Stimulated activated naive CD8-positive, alpha-beta T cell treated with anti-CD3 and anti-CD28 coated beads, Interleukin-15, Interleukin-2, amounts not matched to agents 100 U/mL and 50 U/mL, for 24 hours (primary cell): ENCODE data around the gene TMEM258.

Source experiments
- ATAC-seq: fragments of 150-1000 bp; cut with Tn5 transposase; one replicate; pipeline ENCODE4 v1.10.0; 2021
- DNase-seq: peaks from one replicate; pipeline ENCODE4 v3.0.0; 2021

The TMEM258 gene

DNA sequence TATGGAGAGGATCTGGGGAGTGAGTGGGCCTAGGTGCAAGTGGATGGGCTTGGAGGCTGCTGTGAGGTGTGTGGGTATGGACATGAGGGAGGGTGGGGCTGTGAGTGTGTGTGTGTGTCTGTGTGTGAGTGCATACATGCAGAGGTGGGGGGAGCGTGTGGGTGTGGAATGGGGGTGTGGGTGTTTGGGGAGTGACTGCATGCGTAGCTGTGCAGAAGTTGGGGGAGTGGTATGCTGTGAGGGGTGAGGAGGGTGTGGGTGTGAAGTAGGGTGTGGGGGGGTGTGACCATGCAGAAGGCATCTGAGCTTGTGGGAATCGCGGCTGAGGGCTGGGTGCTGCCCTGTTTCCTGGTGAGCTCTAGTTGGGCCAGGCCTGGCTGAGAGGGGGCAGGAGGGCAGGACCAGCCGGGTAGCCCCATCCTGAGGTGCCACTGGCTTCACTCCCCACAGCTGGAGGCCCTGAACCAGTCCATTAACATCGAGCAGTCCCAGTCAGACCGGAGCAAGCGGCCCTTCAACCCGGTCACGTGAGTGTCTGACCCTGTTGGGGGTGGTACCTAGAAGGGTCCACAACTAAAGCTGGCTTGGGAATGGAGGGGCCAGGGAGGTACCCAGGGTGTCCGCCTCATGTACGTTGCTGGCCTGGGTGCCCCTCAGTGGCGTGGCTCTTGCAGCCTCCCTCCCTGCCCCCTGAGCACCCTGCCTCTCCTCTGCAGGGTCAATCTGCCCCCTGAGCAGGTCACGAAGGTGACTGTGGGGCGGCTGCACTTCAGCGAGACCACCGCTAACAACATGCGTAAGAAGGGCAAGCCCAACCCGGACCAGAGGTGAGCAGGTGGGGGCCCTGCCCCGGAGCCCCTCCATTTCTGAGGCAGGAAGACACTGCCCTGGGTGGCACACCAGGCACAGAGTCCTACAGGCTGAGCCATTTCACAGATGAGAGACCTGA lies 16.5 kb downstream of the TMEM258 start:
- no peak for ATAC-seq
- DNase-seq: no peak

- no peak for DNase-seq
- ATAC-seq: no peak
Observed at GRCh38 chr11:61775106-61775505, 17.3 kb downstream of the TMEM258 start.

- ATAC-seq: no peak
- DNase-seq: no peak
Observed at GRCh38 chr11:61774411-61774810, 18.0 kb downstream of the TMEM258 start.

DNA sequence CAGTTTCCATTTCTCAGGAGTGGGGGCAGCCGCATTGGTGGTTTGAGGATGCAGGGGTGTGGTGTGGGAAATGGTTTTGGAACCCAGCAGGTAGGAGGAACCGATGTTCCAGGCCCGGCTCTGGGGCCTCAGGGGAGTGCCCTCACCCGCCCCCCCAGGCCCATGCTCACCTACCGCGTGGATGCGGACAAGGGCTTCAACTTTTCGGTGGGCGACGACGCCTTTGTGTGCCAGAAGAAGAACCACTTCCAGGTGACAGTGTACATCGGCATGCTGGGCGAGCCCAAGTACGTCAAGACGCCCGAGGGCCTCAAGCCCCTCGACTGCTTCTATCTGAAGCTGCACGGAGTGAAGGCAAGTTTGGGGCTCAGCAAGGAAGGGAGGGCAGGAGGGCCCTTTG lies 18.6 kb downstream of the TMEM258 start:
- no peak for DNase-seq
- no peak for ATAC-seq

GRCh38 chr11:61773356-61773755 lies 19.0 kb downstream of the TMEM258 start:
- DNase-seq (no peak), ATAC-seq (no peak)

GRCh38 chr11:61771985-61772455 lies 20.4 kb downstream of the TMEM258 start:
- no peak for ATAC-seq
- no peak for DNase-seq

DNA sequence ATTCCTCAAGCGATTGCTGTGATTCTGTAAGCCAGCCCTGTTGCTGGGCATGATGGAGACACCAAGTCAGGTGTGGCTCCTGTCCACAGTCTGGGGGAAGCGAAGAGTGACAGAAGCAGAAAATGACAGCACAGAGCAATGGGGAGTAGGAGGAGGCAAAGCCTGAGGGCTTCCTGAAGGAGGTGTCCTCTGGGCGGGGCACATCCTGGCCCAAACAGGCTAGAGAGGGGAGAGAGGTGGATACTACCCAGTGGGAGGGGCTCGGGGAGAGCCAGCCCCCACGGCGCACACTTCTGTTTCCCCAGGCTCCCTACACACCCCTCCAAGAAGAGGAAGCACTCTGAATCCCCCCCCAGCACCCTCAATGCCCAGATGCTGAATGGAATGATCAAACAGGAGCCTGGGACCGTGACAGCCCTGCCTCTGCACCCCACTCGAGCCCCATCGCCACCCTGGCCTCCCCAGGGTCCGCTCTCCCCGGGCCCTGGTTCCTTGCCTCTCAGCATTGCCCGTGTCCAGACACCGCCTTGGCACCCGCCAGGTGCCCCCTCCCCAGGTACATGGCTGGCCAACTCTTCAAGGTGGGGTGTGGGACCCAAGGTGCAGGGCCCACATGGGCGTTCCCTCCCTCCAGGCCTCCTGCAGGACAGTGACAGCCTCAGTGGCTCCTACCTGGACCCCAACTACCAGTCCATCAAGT lies 21.1 kb downstream of the TMEM258 start:
- no peak for DNase-seq
- ATAC-seq: no peak

DNA sequence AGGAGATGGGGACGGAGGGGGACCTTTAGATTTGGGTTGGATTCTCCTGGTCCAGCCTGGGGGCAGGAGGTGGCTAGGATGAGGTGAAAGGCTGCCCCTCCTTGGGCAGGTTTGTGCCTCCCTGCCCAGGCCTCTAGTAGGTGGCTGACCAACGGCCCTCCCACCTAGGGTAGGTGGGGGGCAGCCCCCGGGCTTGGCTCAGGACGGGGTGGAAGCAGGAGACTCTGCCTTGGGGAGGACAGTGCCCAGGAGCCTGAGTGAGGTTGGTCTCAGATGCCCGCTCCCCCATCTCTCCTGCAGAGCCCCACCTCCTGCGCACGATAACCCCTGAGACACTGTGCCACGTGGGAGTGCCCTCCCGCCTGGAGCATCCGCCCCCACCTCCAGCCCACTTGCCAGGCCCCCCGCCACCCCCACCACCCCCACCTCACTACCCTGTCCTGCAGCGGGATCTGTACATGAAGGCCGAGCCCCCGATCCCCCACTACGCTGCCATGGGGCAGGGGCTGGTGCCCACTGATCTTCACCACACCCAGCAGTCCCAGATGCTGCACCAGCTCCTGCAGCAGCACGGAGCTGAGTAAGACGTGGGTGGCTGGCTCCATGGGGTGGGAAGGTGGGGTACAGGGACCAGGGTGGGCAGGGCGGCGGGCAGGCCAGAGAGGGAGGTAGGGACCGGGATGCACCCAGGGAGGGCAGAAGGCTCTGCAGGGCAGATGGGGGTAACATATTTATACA lies 22.3 kb downstream of the TMEM258 start:
- ATAC-seq: no peak

GRCh38 chr11:61769169-61769920 lies 23.1 kb downstream of the TMEM258 start:
- no peak for ATAC-seq
- DNase-seq: no peak

More for the DNA sequence above, 22.3 kb downstream of the TMEM258 start:
- DNase-seq: no peak

DNA sequence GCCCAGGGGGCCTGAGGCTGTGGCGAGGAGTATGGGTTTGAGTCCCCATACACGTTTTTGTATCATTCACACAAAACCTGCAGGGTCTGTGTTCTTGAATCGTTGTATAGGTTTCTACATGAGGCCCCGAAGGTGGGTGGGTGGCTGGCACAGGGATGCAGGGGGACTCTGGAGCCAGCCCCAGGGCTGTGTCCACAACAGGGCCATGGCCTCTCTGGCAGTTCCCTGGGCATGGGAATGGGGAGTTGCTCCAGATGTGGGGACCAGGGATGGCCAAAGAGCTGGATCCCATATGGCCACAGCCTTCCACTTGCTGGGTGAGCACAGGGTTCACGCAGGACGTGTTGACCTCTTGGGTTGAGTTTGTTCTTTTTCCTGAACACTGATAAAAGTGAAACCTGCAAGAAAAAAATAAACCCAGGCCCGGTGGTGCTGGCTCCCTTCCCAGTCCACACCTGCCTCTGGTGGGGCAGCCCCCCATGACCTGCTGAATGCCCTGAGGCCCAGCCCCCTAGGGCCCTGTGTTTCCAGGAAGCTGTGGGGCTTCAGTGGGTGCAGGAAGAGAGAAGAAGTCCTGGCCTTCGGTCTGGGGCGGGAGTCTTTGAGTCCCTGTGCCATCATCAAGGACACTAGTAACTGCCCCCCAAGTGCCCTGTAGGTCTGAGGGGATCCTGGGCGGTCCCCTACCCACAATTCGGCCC lies 23.9 kb downstream of the TMEM258 start:
- no peak for ATAC-seq
- DNase-seq: no peak

DNA sequence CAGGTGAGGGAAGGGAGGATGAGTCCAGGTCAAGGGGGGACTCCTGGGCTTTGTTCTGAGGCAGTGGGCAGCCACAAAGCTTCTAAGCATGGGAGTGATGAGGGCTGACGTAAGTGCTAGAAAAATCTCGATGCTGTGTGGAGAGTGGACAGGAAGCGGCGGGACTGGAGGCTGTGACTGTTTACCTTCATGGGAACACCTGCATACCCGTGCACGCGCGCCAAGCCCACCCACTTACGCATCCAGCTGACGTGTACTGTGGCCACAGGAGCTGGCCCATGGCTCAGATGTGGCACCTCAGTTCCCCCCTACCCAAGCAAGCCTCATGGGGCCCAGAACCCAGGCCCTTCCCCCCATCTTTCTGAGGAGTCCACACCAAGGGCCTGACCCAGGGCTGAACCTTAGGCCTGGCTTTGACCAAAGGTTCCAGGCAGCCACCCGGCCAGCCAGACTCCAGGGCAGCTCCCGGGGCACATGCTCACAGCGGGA lies 26.0 kb downstream of the TMEM258 start:
- ATAC-seq (no peak), DNase-seq (no peak)

DNA sequence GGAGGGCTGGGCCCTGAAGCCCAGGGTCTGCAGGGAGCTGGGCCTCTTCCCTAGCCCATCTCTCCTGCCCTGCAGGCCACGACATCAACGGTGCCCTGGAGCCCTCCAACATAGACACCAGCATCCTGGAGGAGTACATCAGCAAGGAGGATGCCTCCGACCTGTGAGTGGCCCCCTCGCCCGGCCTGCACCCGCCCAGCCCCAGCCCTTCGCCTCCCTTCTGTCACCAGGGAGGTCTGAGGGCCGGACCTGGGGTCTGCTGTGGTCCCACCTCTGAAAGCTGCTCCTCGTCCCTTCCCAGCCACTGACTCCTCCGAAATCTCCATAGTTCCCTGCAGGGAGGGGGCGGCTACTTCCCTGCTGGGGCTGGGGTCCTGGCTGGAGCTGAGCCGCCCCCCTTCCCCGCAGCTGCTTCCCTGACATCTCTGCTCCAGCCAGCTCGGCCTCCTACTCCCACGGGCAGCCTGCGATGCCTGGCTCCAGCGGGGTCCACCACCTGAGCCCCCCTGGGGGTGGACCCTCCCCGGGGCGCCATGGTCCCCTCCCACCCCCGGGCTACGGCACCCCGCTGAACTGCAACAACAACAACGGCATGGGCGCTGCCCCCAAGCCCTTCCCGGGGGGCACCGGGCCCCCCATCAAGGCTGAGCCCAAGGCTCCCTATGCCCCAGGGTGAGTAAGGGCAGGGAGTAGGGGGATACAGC lies 26.7 kb downstream of the TMEM258 start:
- ATAC-seq: no peak
- no peak for DNase-seq

GRCh38 chr11:61764606-61765260 lies 27.7 kb downstream of the TMEM258 start:
- ATAC-seq (no peak), DNase-seq (no peak)

- no peak for ATAC-seq
Observed at GRCh38 chr11:61763930-61764605, 28.3 kb downstream of the TMEM258 start.

GRCh38 chr11:61762798-61763197 lies 29.6 kb downstream of the TMEM258 start:
- ATAC-seq: no peak
- no peak for DNase-seq

More at GRCh38 chr11:61763930-61764605, 28.3 kb downstream of the TMEM258 start:
- DNase-seq: no peak

DNA sequence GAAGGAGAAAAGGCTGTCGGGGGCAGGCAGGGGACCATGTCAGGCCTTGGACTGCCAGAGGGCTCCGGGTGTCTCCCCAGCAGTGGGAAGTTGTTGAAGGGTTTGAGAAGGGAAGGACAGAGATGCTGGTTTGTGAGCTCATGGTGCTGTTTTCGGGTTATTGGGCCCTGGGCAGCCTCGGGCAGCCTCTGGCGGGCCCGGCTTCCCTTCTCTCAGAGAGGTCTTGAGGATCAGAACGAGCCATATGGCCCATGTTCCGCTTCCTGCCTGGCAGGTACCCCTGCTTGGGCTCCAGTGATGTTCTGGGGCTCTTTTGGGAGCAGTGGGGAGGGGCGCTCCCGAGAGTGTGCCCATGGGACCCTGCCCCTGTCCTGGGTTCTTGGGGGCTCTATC lies 30.2 kb downstream of the TMEM258 start:
- no peak for DNase-seq
- no peak for ATAC-seq

DNA sequence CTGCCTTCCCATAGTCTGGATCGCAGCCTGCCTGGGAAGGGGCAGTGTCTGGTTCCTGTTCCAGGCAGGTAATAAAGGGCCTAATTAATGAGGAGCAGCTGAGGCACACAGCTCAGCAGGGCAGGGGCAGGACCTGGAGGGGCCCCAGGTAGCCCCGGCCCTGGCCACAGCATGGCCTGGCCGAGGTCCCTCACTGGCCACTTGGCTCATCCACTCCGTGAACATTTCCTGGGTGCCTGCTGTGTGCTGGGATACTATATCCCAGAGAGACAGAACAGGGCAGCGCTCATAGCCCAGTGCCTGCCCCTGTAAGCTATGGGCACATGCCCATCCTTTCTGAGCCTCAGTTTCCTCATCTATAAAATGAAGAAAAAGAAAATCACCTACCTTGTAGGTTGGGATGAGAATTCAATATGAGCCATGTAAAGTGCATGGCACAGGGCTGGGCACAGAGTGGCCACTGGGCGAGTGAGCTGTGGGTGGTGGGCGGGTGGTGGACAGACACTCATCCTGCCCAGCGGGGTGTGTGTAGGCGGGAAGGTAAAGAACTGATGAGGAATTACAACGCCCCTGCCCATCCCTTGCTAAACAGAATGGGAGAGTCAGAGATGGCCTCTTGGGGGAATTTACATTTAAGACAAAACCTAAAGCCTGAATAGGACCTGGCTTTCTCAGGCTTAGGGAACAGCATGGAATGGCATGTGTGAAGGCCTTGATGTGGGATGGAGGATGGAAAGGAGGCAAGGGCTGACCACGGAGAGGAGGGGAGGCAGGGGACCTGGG lies 30.8 kb downstream of the TMEM258 start:
- DNase-seq: no peak
- ATAC-seq: no peak

- DNase-seq (no peak), ATAC-seq (no peak)
Observed at GRCh38 chr11:61760946-61761345, 31.5 kb downstream of the TMEM258 start.
